Astrocyte (in vitro differentiated cells and primary cell): Measurements from ENCODE around the gene ERFL. TPM values are rescaled to one million over a fixed set of nuclear protein-coding genes. Genes with fewer than 3 reads are reported as not detected.

Experiments
- DNase-seq: peaks from one replicate; pipeline ENCODE4 v3.0.0-alpha.2; 2010; ENCODE audit warnings: low read depth
- FAIRE-seq: peaks from 2 replicates; lab custom pipeline; 2011; peaks lifted over from hg19 to GRCh38; lab: Jason Lieb, UNC
- H2AFZ ChIP-seq: 2 replicates; pipeline ENCODE4 v1.6.0; 2012; ENCODE audit warnings: low read depth, low read length, inconsistent platforms
- H3K27ac ChIP-seq: 2 replicates; pipeline ENCODE4 v1.5.1; 2011; ENCODE audit warnings: low read depth, low read length, inconsistent platforms
- H3K27me3 ChIP-seq: 2 replicates; pipeline ENCODE4 v1.6.0; 2011; ENCODE audit warnings: low read length, inconsistent platforms; ENCODE audit not compliant: insufficient read depth
- H3K36me3 ChIP-seq: 2 replicates; pipeline ENCODE4 v1.5.1; 2011; ENCODE audit warnings: low read length, inconsistent platforms; ENCODE audit not compliant: insufficient read depth
- H3K4me1 ChIP-seq: 2 replicates; pipeline ENCODE4 v1.5.1; 2011; ENCODE audit warnings: low read length, inconsistent platforms; ENCODE audit not compliant: insufficient read depth
- H3K4me2 ChIP-seq: 2 replicates; pipeline ENCODE4 v1.6.0; 2012; ENCODE audit warnings: low read length, inconsistent platforms
- H3K4me3 ChIP-seq: 2 replicates; pipeline ENCODE4 v1.5.1; 2011; ENCODE audit warnings: low read depth, mild to moderate bottlenecking, low read length, inconsistent platforms; ENCODE audit not compliant: insufficient read depth
- H3K79me2 ChIP-seq: 2 replicates; pipeline ENCODE4 v1.6.0; 2012; ENCODE audit warnings: mild to moderate bottlenecking, low read length, inconsistent platforms; ENCODE audit not compliant: insufficient read depth
- H3K9ac ChIP-seq: 2 replicates; pipeline ENCODE4 v1.6.0; 2012; ENCODE audit warnings: mild to moderate bottlenecking, low read length, inconsistent platforms
- H3K9me3 ChIP-seq: 2 replicates; pipeline ENCODE4 v1.5.1; 2012; ENCODE audit warnings: low read depth, mild to moderate bottlenecking, low read length, inconsistent platforms; ENCODE audit not compliant: insufficient read depth
- H4K20me1 ChIP-seq: 2 replicates; pipeline ENCODE4 v1.6.0; 2012; ENCODE audit warnings: low read length, inconsistent platforms; ENCODE audit not compliant: insufficient read depth
- H3K27ac Mint-ChIP-seq: one replicate; pipeline ENCODE4 v1.8.0; 2021; ENCODE audit warnings: mild to moderate bottlenecking, mixed read lengths; ENCODE audit not compliant: unreplicated experiment
- H3K27me3 Mint-ChIP-seq: one replicate; pipeline ENCODE4 v1.8.0; 2021; ENCODE audit warnings: low read depth, mixed read lengths; ENCODE audit not compliant: unreplicated experiment
- H3K36me3 Mint-ChIP-seq: one replicate; pipeline ENCODE4 v1.8.0; 2021; ENCODE audit warnings: low read depth, mixed read lengths; ENCODE audit not compliant: unreplicated experiment
- H3K4me1 Mint-ChIP-seq: one replicate; pipeline ENCODE4 v1.8.0; 2021; ENCODE audit warnings: low read depth, mixed read lengths; ENCODE audit not compliant: unreplicated experiment
- H3K4me3 Mint-ChIP-seq: one replicate; pipeline ENCODE4 v1.8.0; 2021; ENCODE audit warnings: mild to moderate bottlenecking, moderate library complexity, mixed read lengths; ENCODE audit not compliant: unreplicated experiment
- H3K9me3 Mint-ChIP-seq: one replicate; pipeline ENCODE4 v1.8.0; 2021; ENCODE audit warnings: mild to moderate bottlenecking, mixed read lengths; ENCODE audit not compliant: unreplicated experiment
- CTCF ChIP-seq: IDR thresholded peaks from 2 replicates; pipeline ENCODE4 v1.5.1; 2011; ENCODE audit warnings: low read depth, mild to moderate bottlenecking, inconsistent platforms, low read length, moderate library complexity; ENCODE audit not compliant: insufficient read depth
- EZH2 ChIP-seq: IDR thresholded peaks from 2 replicates; pipeline ENCODE4 v1.6.1; 2012; ENCODE audit warnings: mild to moderate bottlenecking, low read length, inconsistent platforms; ENCODE audit not compliant: insufficient read depth
- total RNA-seq: library from RNA; stranded (reverse); gene quantifications from 2 replicates; pipeline ENCODE4 v1.2.1, GENCODE V29; 2021

ERFL gene
- total RNA-seq, 1 donor from 2014 or later: 0.41 TPM

- Histone ChIP-seq H3K36me3 (no peaks in the 10 kb centered on the region), H3K9me3 (no peaks in the 10 kb centered on the region), H3K4me2 (no peak overlapping the region), H4K20me1 (no peaks in the 10 kb centered on the region), H3K9ac (no peak overlapping the region), H3K27me3 (no peaks in the 10 kb centered on the region), H3K4me3 (no peak overlapping the region), H3K79me2 (no peaks in the 10 kb centered on the region), H3K27ac (no peak overlapping the region), H3K4me1 (no peaks in the 10 kb centered on the region), H2AFZ (no peak overlapping the region)
- no peak for FAIRE-seq
- Mint-ChIP-seq H3K27ac (no peak overlapping the region), H3K27me3 (peaks cover 46% of the 10 kb centered on the region), H3K4me3 (no peak overlapping the region), H3K9me3 (peaks cover 4% of the 10 kb centered on the region), H3K4me1 (no peaks in the 10 kb centered on the region), H3K36me3 (peaks cover 2% of the 10 kb centered on the region)
- DNase-seq: no peak
- TF ChIP-seq CTCF (no peak), EZH2 (no peak)
Observed at GRCh38 chr19:41971363-41971762, 43.1 kb upstream of the ERFL start.

GRCh38 chr19:41969772-41970458 is 41.7 kb upstream of the ERFL start:
- Histone ChIP-seq H3K27me3 (no peaks in the 10 kb centered on the region), H3K79me2 (no peaks in the 10 kb centered on the region), H3K27ac (no peak overlapping the region), H3K9ac (no peak overlapping the region), H2AFZ (no peak overlapping the region), H4K20me1 (no peaks in the 10 kb centered on the region), H3K4me3 (no peak overlapping the region), H3K4me1 (no peaks in the 10 kb centered on the region), H3K4me2 (no peak overlapping the region), H3K9me3 (no peaks in the 10 kb centered on the region), H3K36me3 (no peaks in the 10 kb centered on the region)
- no peak for DNase-seq
- Mint-ChIP-seq H3K27me3 (peaks cover 50% of the 10 kb centered on the region), H3K9me3 (peaks cover 4% of the 10 kb centered on the region), H3K36me3 (peaks cover 2% of the 10 kb centered on the region), H3K4me1 (no peaks in the 10 kb centered on the region), H3K27ac (no peak overlapping the region), H3K4me3 (no peak overlapping the region)
- FAIRE-seq: no peak
- no peak for TF ChIP-seq CTCF

- H3K36me3 Mint-ChIP-seq: peaks cover 2% of the 10 kb centered on the region
- no peak overlapping the region for H3K4me3 Mint-ChIP-seq
- no peak overlapping the region for H3K27ac Mint-ChIP-seq
- no peak overlapping the region for H3K4me3 ChIP-seq
- H3K27me3 ChIP-seq: no peaks in the 10 kb centered on the region
- H4K20me1 ChIP-seq: no peaks in the 10 kb centered on the region
- peaks cover 4% of the 10 kb centered on the region for H3K9me3 Mint-ChIP-seq
- H3K36me3 ChIP-seq: no peaks in the 10 kb centered on the region
- TF ChIP-seq EZH2 (no peak), CTCF (no peak)
- H3K4me2 ChIP-seq: no peak overlapping the region
- H3K27me3 Mint-ChIP-seq: peaks cover 43% of the 10 kb centered on the region
- H3K79me2 ChIP-seq: no peaks in the 10 kb centered on the region
- H3K4me1 Mint-ChIP-seq: no peaks in the 10 kb centered on the region
- DNase-seq (no peak), FAIRE-seq (no peak)
- H2AFZ ChIP-seq: no peak overlapping the region
- H3K4me1 ChIP-seq: no peaks in the 10 kb centered on the region
- no peak overlapping the region for H3K27ac ChIP-seq
- no peaks in the 10 kb centered on the region for H3K9me3 ChIP-seq
- H3K9ac ChIP-seq: no peak overlapping the region
Observed at GRCh38 chr19:41968751-41969595, 40.7 kb upstream of the ERFL start.
